NCI-H510A (cell line): Measurements from ENCODE around the gene CACNA2D3.

Experiments used
- DNase-seq: peaks from one replicate; lab custom pipeline; 2025; lab: John Stamatoyannopoulos, UW

Gene CACNA2D3

GRCh38 chr3:54171509-54171908, 49.2 kb downstream of the CACNA2D3 start:
- DNase-seq = no peak

DNA sequence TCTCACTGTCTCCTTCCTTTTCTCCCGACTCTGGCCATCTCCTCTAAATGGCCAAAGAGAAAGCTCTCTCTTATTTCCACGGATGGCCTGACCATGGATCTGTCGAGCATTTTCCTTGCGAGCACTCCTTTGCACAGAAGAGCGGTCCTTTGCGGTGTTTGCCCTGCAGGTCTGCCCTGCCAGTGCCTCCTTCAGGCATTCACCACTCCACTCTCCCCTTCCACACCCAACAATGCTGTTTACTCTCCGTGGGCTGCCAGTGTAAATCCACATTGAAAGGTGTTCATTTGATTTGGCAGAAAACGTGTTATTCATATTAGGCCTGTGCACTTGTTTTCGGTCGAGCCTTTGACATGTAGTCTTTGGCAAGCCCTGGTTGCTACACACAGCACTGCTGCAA, 49.6 kb downstream of the CACNA2D3 start:
- no peak for DNase-seq

GRCh38 chr3:54173371-54173770, 51.0 kb downstream of the CACNA2D3 start:
- DNase-seq = no peak

- no peak for DNase-seq
Measured at GRCh38 chr3:54176106-54176505, 53.8 kb downstream of the CACNA2D3 start.

DNA sequence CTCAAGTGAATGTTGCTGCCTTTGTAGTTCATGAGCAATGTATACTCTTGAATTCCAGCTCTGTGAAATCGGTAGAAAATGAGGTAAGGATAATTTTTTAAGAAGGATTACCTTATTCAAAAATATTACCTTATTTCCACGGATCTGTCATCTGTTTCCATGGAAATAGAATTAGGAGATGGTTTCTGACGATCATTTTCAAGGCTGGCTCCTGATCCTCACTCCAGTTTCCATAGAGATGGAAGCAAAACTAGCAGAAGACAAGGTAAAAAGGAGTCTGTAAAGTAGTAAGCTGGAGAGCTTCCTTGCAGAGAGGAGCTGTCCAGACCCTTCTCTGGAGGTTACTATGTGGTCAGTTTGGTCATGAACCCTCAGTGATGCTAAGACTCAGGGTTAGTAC, 55.5 kb downstream of the CACNA2D3 start:
- no peak for DNase-seq

DNA sequence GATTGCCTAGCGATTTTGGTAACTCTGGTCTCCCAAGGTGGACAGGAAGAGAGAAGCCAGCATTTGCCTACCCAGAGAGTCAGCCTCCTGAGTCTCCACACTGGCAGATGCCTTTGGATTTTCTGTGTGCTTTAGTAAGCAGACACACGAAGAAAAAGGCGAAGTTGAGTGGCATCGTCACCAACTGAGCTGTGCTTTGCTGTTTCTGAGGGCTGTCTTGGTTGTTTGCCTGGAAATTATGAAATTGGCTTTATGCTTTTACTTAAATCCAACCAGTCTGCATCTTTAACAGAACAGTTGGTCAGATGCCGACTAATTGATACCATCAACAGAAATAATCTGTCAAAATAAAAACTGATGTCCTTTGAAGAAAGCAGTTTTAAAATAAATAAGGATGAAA, 56.0 kb downstream of the CACNA2D3 start:
- DNase-seq = no peak

- DNase-seq = no peak
Measured at GRCh38 chr3:54180921-54181320, 58.6 kb downstream of the CACNA2D3 start.

GRCh38 chr3:54182242-54182641, 59.9 kb downstream of the CACNA2D3 start:
- no peak for DNase-seq

DNA sequence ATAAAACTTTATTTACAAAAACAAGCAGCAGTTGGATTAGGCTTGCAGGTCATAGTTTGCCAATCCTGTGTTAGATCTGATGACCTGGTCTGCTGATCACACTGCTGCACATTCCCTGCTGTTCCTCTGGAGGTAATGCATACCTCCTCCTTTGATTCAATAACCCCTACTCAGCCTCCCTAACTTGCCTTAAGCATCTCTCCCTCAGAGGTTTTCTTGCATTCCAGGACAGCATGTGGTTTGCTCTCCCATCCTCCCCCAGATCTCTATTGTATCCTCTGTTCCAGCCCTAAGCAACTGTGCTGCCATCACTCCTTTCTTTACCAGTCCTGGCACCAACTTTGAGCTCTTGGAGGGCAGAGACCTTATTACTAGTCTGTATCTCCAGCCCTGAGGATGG, 63.4 kb downstream of the CACNA2D3 start:
- DNase-seq = no peak

GRCh38 chr3:54188176-54188791, 65.9 kb downstream of the CACNA2D3 start:
- DNase-seq = no peak

DNA sequence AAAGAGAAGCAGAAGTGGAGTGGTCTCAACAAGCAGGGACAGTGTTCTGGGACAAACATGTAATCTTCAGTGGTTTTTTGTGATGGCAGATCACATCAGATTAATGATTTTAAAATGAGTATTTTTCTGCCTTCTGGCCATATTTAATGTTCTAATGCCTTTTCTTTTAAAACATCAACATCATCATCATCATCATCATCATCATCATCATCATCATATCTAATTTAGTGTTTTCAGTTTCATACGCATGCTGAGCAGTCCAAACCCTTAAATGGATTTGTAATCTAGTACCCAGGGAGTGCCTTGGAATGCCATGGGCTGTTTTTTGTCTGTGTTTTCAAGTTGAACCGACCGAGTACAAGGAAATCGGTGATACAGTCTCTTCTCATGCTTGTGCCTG, 68.9 kb downstream of the CACNA2D3 start:
- no peak for DNase-seq

GRCh38 chr3:54192026-54192425, 69.7 kb downstream of the CACNA2D3 start:
- DNase-seq = no peak

DNA sequence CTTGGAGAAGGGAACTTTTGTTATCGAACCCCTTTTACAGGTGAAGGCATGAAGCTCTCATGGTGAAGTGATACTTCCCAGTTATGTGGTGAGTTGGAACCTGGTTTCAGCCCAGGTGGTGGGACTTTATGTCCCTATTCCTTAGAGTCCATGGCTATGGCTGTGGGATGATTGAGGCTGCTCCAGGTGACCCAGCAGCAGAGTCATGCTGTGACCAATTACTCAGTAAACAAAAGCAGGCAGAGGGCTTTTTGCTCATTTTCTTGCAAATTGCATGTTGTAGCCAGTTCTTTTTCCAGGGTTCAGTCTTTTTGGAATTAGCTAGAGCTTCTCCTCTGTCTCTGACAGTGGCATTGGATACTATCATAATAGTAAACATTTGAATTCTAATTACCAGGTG, 70.7 kb downstream of the CACNA2D3 start:
- DNase-seq = no peak

- no peak for DNase-seq
Measured at GRCh38 chr3:54196360-54196991, 74.1 kb downstream of the CACNA2D3 start.

DNA sequence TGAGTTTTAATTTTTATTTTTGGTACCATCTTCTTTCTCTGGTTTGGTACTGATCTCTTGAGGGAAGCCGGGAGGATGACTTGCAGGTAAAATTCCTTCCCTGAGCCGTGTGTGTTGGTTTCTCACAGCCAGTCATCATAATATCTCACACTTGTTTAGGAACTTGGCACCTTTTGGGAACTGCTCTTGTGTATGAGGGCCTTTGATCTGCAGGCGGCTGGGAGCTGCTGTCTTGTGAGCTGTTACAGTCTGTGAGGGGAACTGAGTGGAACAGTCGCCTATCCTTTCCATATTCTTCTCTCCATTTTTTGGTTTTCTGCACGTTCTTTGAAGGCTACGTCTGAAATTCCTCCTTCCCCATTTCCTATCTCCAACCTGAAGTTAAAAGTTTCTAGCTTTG, 75.2 kb downstream of the CACNA2D3 start:
- DNase-seq = no peak

DNA sequence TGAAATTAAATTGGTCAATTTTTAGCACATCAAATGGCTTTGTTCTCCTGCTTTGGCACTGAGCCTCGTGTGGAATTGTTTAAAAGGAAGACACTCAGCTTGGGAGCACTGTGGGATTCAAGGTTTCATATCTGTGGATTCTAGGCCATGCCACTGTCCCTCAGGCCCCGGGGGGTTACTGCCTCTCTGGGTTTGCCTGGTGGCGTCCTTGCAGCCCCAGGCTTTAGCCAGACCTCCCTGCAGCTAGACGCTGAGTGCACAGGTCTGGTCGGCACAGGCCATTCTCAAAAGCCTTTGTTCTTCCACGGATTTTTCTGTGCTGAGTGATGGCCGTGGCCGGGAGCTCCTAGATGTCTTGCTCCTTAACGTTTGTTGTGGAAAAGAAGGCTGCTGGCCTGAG, 76.2 kb downstream of the CACNA2D3 start:
- DNase-seq = no peak

- DNase-seq = no peak
Measured at GRCh38 chr3:54202054-54202453, 79.7 kb downstream of the CACNA2D3 start.

DNA sequence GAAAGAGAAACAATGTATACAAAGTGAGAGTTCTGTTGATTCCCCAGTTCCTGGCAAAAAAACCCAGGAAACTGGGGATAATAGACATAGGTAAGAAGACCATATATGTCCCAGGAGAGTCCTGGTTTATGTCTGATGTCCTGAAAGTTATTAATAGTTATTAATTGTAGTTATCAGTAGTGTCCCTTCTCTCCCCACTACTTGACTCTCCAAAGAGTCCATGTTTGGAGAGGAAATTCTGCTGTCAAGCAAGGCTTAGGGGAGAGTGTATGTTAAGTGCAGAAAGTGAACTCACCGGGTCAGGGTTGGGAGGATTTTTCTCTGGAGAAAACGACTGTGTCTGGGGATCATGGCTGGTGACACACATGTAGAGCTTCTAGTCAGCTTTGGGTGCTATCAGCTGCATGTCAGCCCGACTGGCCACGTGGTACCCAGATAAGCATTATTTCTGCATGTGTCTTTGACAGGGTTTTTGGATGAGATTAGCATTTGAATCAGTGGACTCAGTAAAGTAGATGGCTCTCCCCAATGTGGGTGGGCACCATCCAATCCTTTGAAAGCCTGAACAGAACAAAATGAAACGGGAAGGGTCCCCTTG, 80.4 kb downstream of the CACNA2D3 start:
- DNase-seq = no peak

DNA sequence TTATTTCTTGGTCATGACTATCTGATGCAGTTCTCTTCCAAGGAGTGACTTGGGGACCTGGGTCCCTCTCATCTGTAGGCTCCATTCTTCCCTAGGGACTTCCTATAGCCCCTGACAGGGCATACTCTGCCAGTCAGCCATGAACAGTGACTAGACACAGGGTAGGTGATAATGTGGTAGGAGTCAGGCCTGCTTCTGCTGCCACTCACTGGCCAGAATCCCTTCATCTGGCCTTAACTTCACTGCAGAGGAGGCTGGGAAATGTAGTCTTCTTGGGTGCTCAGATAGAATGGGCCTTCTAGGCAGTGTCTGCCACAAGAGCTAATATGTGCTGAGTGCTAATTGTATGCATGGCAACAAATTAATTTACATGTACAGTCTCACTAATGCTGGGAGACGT, 84.5 kb downstream of the CACNA2D3 start:
- DNase-seq = no peak

DNA sequence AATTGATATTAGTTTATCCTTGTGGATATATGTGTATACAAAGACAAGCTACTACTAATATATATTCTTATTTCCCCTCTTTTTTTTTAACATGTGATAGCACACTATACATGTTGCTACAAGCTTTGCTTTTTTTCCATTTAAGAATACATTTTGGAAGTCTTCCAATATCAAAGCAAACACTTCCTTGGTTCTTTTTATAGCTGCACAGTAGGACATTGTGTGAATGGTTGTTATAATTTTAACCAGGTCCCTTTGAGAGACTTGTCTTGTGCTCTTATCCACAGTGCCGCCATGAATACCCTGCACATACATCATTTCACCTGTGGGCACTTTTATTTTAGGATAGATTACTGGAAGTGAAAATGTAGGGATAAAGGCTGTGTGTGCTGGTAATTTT, 88.7 kb downstream of the CACNA2D3 start:
- no peak for DNase-seq

- DNase-seq = no peak
Measured at GRCh38 chr3:54212723-54213122, 90.4 kb downstream of the CACNA2D3 start.

GRCh38 chr3:54213907-54214306, 91.6 kb downstream of the CACNA2D3 start:
- DNase-seq = no peak

DNA sequence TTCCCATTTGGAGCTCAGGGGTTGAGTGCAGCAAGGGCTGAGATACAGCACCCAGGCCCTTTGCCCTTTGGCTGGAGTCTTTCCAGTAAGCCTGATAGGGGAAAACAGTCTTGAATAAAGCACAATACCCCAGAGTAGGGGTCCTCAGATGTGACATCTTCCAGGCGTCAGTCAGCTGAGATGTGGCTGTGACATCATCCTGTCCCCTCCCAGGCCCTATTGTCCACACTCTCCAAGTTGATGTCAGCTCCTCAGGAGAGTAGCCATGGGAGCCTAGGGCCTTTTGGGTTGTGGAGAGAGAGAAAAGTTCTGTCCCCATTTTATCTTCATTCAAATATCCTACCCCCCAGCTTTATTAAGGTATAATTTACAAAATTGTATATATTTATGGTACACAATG, 92.5 kb downstream of the CACNA2D3 start:
- no peak for DNase-seq

DNA sequence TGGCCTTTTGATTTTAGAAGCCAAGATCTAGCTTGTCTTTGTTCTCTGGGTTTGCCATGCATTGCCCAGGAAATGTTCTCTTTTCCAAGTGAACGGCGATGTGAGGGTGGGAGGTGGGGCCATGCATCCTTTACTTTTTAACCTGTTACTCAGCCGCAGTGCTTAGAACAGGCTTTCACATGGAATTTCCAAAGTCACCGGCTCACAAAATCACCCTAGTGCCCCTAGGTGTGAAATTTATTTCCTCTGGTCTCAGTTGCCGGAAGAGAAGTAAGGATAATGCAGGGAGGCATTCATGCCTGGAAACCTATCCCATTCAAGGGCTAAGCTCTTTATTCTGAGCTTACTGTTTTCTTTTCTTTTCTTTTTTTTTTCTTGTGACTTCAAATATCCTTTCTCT, 93.2 kb downstream of the CACNA2D3 start:
- no peak for DNase-seq
